Measurements from ENCODE around the gene EP400.
A peak's percentile ranks its signal among the peaks of the same experiment; 100 is the strongest.

GRCh38 chr12:132014092-132014914 is 64.6 kb downstream of the EP400 start:
- TF ChIP-seq POLR2A (IDR thresholded peaks at IDR 0.05; ENCODE audit: low read depth, low read length) = no peak
- no peak for TF ChIP-seq CTCF (conservative IDR thresholded peaks at IDR 0.05; ENCODE audit: low read depth, low read length)
- TF ChIP-seq RFX5 (IDR thresholded peaks at IDR 0.05; ENCODE audit: low read depth, low read length) = no peak
- TF ChIP-seq RAD21 (IDR thresholded peaks at IDR 0.05; ENCODE audit: low read length) = no peak
- no peak for TF ChIP-seq SMC3 (IDR thresholded peaks at IDR 0.05; ENCODE audit: low read depth, low read length)
- no peak for TF ChIP-seq BHLHE40 (IDR thresholded peaks at IDR 0.05; ENCODE audit: low read depth, low read length)
- TF ChIP-seq MAFK (IDR thresholded peaks at IDR 0.05; ENCODE audit: low read depth, low read length) = no peak
- TF ChIP-seq ELK1 (IDR thresholded peaks at IDR 0.05; ENCODE audit: borderline replicate concordance, low read depth, low read length) = no peak
- TF ChIP-seq CEBPB (IDR thresholded peaks at IDR 0.05; ENCODE audit: low read depth, low read length) = 0 out of 2 replicates have a peak, but pooled peaks have one; percentile 44
- no peak for TF ChIP-seq CHD1 (IDR thresholded peaks at IDR 0.05; ENCODE audit: low read depth, low read length)
- no peak for TF ChIP-seq FOS (IDR thresholded peaks at IDR 0.05; ENCODE audit: low read depth, low read length)
- TF ChIP-seq USF2 (IDR thresholded peaks at IDR 0.05; ENCODE audit: low read depth, low read length) = no peak; the same call in 1 of the 2 replicates
- TF ChIP-seq MXI1 (IDR thresholded peaks at IDR 0.05; ENCODE audit: borderline replicate concordance, low read depth, low read length) = no peak
- TF ChIP-seq RCOR1 (IDR thresholded peaks at IDR 0.05; ENCODE audit: insufficient replicate concordance, low read length) = no peak
